PFSK-1 (cell line): ENCODE data around the gene OGFOD3. TPM values are rescaled to one million over a fixed set of nuclear protein-coding genes. Genes with fewer than 3 reads are reported as not detected.
A peak's percentile ranks its signal among the peaks of the same experiment; 100 is the strongest.

Experiments
- FOXP2 ChIP-seq: optimal IDR thresholded peaks from 2 replicates; pipeline ENCODE3; 2011; ENCODE audit warnings: borderline replicate concordance, control low read depth, inconsistent platforms; ENCODE audit not compliant: insufficient read depth; ENCODE audit errors: extremely low read length, extremely low read depth
- POLR2AphosphoS5 ChIP-seq: IDR thresholded peaks from 2 replicates; pipeline ENCODE4 v1.6.1; 2012; ENCODE audit warnings: low read depth, mild to moderate bottlenecking, control low read depth, low read length, moderate library complexity
- REST ChIP-seq, 2 experiments: IDR thresholded peaks; 2 replicates each; pipeline versions ENCODE4 v1.6.1 to v1.8.0; 2011 to 2012; ENCODE audit warnings: low read depth in 2 of 2, low read length in 2 of 2, control low read depth in 1 of 2, inconsistent platforms in 1 of 2, mild to moderate bottlenecking in 1 of 2, moderate library complexity in 1 of 2; ENCODE audit not compliant: insufficient read depth in 1 of 2
- SIN3A ChIP-seq: IDR thresholded peaks from 2 replicates; pipeline ENCODE4 v1.6.1; 2012; ENCODE audit warnings: mild to moderate bottlenecking, low read length, moderate library complexity, borderline replicate concordance; ENCODE audit not compliant: insufficient read depth
- TAF1 ChIP-seq: IDR thresholded peaks from 2 replicates; pipeline ENCODE4 v1.6.1; 2012; ENCODE audit warnings: low read length, control low read depth, borderline replicate concordance; ENCODE audit not compliant: insufficient read depth
- polyA plus RNA-seq: library from polyadenylated mRNA; unstranded; fragments of >200 nt; gene quantifications from one replicate; pipeline ENCODE4 v1.2.1, GENCODE V29; 2012; ENCODE audit warnings: low read depth, missing spikeins; ENCODE audit not compliant: insufficient read length

Gene OGFOD3
- 57.5 TPM for polyA plus RNA-seq

GRCh38 chr17:82418001-82418986 is at the start of gene OGFOD3, which contains the start of gene HEXD:
OGFOD3 (minus strand) TSS chr17:82418586; CDS start chr17:82418485, 101 bp downstream.
HEXD (plus strand) TSS chr17:82418347; CDS start chr17:82419800, 1,453 bp downstream.
- no peak; the same call in 1 of the 2 replicates for TF ChIP-seq SIN3A
- TF ChIP-seq FOXP2: peak; percentile 98
- peak; percentile 97 for TF ChIP-seq POLR2AphosphoS5
- TF ChIP-seq REST (IDR thresholded peaks at IDR 0.05; ENCODE audit: insufficient read depth in 1 of 2, low read depth in 2 of 2, low read length in 2 of 2): peak in 1 of 2 experiments; percentile 65; a peak in 2 of 4 replicates
- peak; percentile 65; the same call in 1 of the 2 replicates for TF ChIP-seq TAF1

- TF ChIP-seq TAF1 (no peak), FOXP2 (no peak), POLR2AphosphoS5 (no peak), SIN3A (no peak), REST (IDR thresholded peaks at IDR 0.05; ENCODE audit: insufficient read depth in 1 of 2, low read depth in 2 of 2, low read length in 2 of 2) (no peak)
Measured at GRCh38 chr17:82465023-82465603, 46.7 kb upstream of the OGFOD3 start.

- TF ChIP-seq SIN3A (no peak), TAF1 (no peak), FOXP2 (no peak), REST (IDR thresholded peaks at IDR 0.05; ENCODE audit: insufficient read depth in 1 of 2, low read depth in 2 of 2, low read length in 2 of 2) (no peak), POLR2AphosphoS5 (no peak)
Measured at GRCh38 chr17:82464567-82464929, 46.2 kb upstream of the OGFOD3 start.

GRCh38 chr17:82463925-82464566 is 45.7 kb upstream of the OGFOD3 start:
- TF ChIP-seq FOXP2 (no peak), POLR2AphosphoS5 (no peak), SIN3A (no peak), TAF1 (no peak), REST (IDR thresholded peaks at IDR 0.05; ENCODE audit: insufficient read depth in 1 of 2, low read depth in 2 of 2, low read length in 2 of 2) (no peak)
